ENCODE results near the gene ZNF174. TPM values are rescaled to one million over a fixed set of nuclear protein-coding genes. Genes with fewer than 3 reads are reported as not detected.

Gene ZNF174
- total RNA-seq, 2 experiments from 2014 or later: 5.6 to 5.7 TPM

DNA sequence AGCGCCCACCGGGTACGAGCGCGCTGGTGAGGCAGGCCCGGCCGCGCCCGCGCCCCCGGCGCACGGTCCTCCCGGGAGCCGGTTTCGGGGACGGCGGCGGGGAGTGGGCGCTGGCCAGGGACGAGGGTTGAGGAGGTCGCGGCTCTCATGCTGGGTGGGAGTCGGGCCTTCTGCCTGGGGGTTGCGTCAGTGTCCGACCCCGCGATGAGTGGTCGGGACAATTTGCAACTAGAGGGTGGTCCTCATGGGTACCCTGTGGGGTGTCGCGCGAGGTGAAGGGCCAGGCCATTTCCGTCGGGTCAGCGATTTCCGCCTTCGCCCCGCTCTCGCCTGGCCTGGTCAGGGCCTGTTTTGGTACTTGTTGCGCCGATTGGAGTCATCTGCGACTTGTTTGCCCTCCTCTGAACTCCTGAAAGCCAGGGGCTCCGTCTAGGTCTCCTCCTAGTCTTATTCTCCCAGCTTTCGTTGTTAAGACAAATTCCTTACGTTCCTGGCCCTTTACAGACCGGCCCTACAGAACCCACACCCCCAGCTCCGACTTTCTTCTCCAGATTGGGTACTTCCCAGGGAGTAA, 57.4 kb downstream of the ZNF174 start:
- peak overlapping the region; percentile 82 for H3K4me3 Mint-ChIP-seq
- ATAC-seq (ENCODE audit: poor library complexity) (peak; percentile 3), DNase-seq (peak in 1 of 14 experiments; percentile 35)
- no peaks in the 10 kb centered on the region for H3K27me3 ChIP-seq (ENCODE audit: control insufficient read depth in 1 of 2, insufficient read depth in 2 of 2, low read length in 2 of 2)
- no peaks in the 10 kb centered on the region for H3K27me3 Mint-ChIP-seq
- peak overlapping the region; percentile 80 for H3K27ac Mint-ChIP-seq
- H3K36me3 ChIP-seq (ENCODE audit: insufficient read depth, low read length): peaks cover 10% of the 10 kb centered on the region
- peak overlapping the region; percentile 71 to 89 for H3K27ac ChIP-seq (ENCODE audit: low read depth in 1 of 2, low read length in 2 of 2)
- POLR2A ChIA-PET: interaction anchor here (2.2 kb wide), 1 partner anchor 57 kb away, joined by 41 read pairs; the partner anchor contains the start of genes ZNF174 and ZSCAN32
- no peaks in the 10 kb centered on the region for H3K9me3 ChIP-seq (ENCODE audit: control insufficient read depth in 1 of 2, insufficient read depth in 1 of 2, low read length in 2 of 2)
- H3K9me3 Mint-ChIP-seq: no peaks in the 10 kb centered on the region
- TF ChIP-seq, protein P1, sequence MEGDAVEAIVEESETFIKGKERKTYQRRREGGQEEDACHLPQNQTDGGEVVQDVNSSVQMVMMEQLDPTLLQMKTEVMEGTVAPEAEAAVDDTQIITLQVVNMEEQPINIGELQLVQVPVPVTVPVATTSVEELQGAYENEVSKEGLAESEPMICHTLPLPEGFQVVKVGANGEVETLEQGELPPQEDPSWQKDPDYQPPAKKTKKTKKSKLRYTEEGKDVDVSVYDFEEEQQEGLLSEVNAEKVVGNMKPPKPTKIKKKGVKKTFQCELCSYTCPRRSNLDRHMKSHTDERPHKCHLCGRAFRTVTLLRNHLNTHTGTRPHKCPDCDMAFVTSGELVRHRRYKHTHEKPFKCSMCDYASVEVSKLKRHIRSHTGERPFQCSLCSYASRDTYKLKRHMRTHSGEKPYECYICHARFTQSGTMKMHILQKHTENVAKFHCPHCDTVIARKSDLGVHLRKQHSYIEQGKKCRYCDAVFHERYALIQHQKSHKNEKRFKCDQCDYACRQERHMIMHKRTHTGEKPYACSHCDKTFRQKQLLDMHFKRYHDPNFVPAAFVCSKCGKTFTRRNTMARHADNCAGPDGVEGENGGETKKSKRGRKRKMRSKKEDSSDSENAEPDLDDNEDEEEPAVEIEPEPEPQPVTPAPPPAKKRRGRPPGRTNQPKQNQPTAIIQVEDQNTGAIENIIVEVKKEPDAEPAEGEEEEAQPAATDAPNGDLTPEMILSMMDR (IDR thresholded peaks at IDR 0.05): no peak
- H3K36me3 Mint-ChIP-seq (ENCODE audit: low read depth): peaks cover 8% of the 10 kb centered on the region
- H3K4me3 ChIP-seq (ENCODE audit: low read length): peak overlapping the region; percentile 83
- intact Hi-C loops (cut with DNase I, micrococcal nuclease): loop anchor here (1.0 to 10.0 kb wide), 8 partner anchors 42 to 434 kb away; partner anchors contain the start of genes ZNF263 (in 2 of the 2), HCFC1R1 (in 1 of the 2), THOC6 (in 1 of the 2) and TIGD7 (in 1 of the 2)
- H3K4me1 Mint-ChIP-seq (ENCODE audit: low read depth): peaks cover 59% of the 10 kb centered on the region
- CTCF ChIA-PET: interaction anchor here (1.4 to 2.7 kb wide), 4 partner anchors 14 to 223 kb away, joined by 5 to 17 read pairs (median 12); partner anchors contain the start of genes CLUAP1, NAA60, ZNF174 and ZNF200
- peaks cover 52% of the 10 kb centered on the region for H3K4me1 ChIP-seq (ENCODE audit: insufficient read depth, low read length)

DNA sequence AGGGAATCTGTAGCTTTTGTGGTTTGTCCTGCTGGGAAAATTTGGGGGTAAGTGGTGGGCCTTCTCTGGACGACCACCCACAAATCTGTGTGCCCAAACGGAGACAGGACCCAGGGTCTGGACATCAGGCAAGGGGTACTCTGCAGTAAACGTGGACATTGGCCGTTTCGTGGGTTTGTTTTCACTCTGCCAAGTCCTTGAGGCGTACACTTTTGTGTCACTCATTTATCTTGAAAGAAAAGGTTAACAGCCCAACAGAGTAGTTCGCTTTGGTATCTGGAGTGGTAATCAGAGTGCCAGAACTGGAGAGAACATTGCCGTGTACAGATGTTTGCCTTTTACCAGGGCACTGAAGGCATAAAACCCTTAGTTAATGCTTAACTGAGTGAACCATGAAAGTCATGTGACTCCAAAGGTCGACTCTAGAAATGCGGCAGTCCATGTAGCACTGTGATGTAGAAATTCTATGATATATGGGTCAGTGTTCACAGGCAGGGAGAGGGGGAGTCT, 57.9 kb downstream of the ZNF174 start:
- Mint-ChIP-seq H3K36me3 (ENCODE audit: low read depth) (peaks cover 8% of the 10 kb centered on the region), H3K27ac (peak overlapping the region; percentile 80), H3K4me3 (peak overlapping the region; percentile 82), H3K9me3 (no peaks in the 10 kb centered on the region), H3K27me3 (no peaks in the 10 kb centered on the region), H3K4me1 (ENCODE audit: low read depth) (peaks cover 64% of the 10 kb centered on the region)
- Histone ChIP-seq H3K27ac (ENCODE audit: low read depth in 1 of 2, low read length in 2 of 2) (peak overlapping the region; percentile 71 to 89), H3K9me3 (ENCODE audit: control insufficient read depth in 1 of 2, insufficient read depth in 1 of 2, low read length in 2 of 2) (no peaks in the 10 kb centered on the region), H3K4me3 (ENCODE audit: low read length) (peak overlapping the region; percentile 83), H3K36me3 (ENCODE audit: insufficient read depth, low read length) (peaks cover 10% of the 10 kb centered on the region), H3K4me1 (ENCODE audit: insufficient read depth, low read length) (peaks cover 55% of the 10 kb centered on the region), H3K27me3 (ENCODE audit: control insufficient read depth in 1 of 2, insufficient read depth in 2 of 2, low read length in 2 of 2) (no peaks in the 10 kb centered on the region)
- DNase-seq (peak in 4 of 14 experiments; percentile 8 to 50 (median 34)), ATAC-seq (ENCODE audit: poor library complexity) (peak; percentile 10)
- intact Hi-C loops (cut with DNase I, micrococcal nuclease): loop anchor here (1.0 to 10.0 kb wide), 8 partner anchors 41 to 434 kb away; partner anchors contain the start of genes ZNF263 (in 2 of the 2), HCFC1R1 (in 1 of the 2), THOC6 (in 1 of the 2) and TIGD7 (in 1 of the 2)
- CTCF ChIA-PET: interaction anchor here (2.7 kb wide), 1 partner anchor 42 kb away, joined by 12 read pairs; the partner anchor contains the start of gene CLUAP1
- TF ChIP-seq, protein P1 (IDR thresholded peaks at IDR 0.05): no peak
- POLR2A ChIA-PET: interaction anchor here (2.2 kb wide), 1 partner anchor 58 kb away, joined by 41 read pairs; the partner anchor contains the start of genes ZNF174 and ZSCAN32

Other genes with a start within 250 kb of the ZNF174 start
- not detected for gene OR1F1, start 213.0 kb upstream of the ZNF174 start, total RNA-seq
- gene ZNF200, start 166.1 kb upstream of the ZNF174 start, total RNA-seq: 1 to 10 TPM; 7.0 to 7.2 TPM
- gene MEFV, start 144.6 kb upstream of the ZNF174 start, total RNA-seq: under 1 TPM; 0.60 to 0.73 TPM
- 10 to 100 TPM; 35.3 to 39.4 TPM for gene ZNF263, start 117.7 kb upstream of the ZNF174 start, total RNA-seq
- 1 to 10 TPM; 1.5 to 1.7 TPM for gene TIGD7, start 95.8 kb upstream of the ZNF174 start, total RNA-seq
- 10 to 100 TPM; 41.7 to 42.2 TPM for gene ZNF75A, start 95.7 kb upstream of the ZNF174 start, total RNA-seq
- not detected for gene OR2C1, start 45.3 kb upstream of the ZNF174 start, total RNA-seq
- 1 to 10 TPM; 4.8 to 5.4 TPM for gene ZSCAN32, start 211 bp upstream of the ZNF174 start, total RNA-seq
- gene ZNF597, start 42.3 kb downstream of the ZNF174 start, total RNA-seq: 1 to 10 TPM; 2.3 to 2.5 TPM
- 10 to 100 TPM; 27.2 to 27.8 TPM for gene NAA60, start 42.5 kb downstream of the ZNF174 start, total RNA-seq
- gene C16orf90, start 94.3 kb downstream of the ZNF174 start, total RNA-seq: not detected
- gene CLUAP1, start 99.8 kb downstream of the ZNF174 start, total RNA-seq: 10 to 100 TPM; 12.0 to 14.2 TPM
- 10 to 100 TPM; 50.4 to 51.5 TPM for gene NLRC3, start 176.2 kb downstream of the ZNF174 start, total RNA-seq
- gene SLX4, start 210.4 kb downstream of the ZNF174 start, total RNA-seq: 1 to 10 TPM; 5.1 to 5.2 TPM